ENCODE data around the gene RAD51B. TPM values are rescaled to one million over a fixed set of nuclear protein-coding genes. Genes with fewer than 3 reads are reported as not detected.
A peak's percentile ranks its signal among the peaks of the same experiment; 100 is the strongest.

The RAD51B gene
- total and polyA plus RNA-seq, 3 donors from 2014 or later: 5.5 to 22.5 (median 19.1) TPM

- H3K9me3 ChIP-seq: no peaks in the 10 kb centered on the region
Measured at GRCh38 chr14:68222154-68222553, 402.6 kb downstream of the RAD51B start.

GRCh38 chr14:68222726-68223125 is 403.1 kb downstream of the RAD51B start:
- Histone ChIP-seq H3K27ac (no peak overlapping the region), H3K36me3 (ENCODE audit: low read depth, missing control alignments) (no peaks in the 10 kb centered on the region), H3K27me3 (no peaks in the 10 kb centered on the region), H3K9me3 (no peaks in the 10 kb centered on the region), H3K4me1 (peaks cover 3% of the 10 kb centered on the region), H3K4me3 (no peak overlapping the region)
- intact Hi-C loops (cut with DNase I; ENCODE audit: low total_unique reads): no loop called here
- WGBS, 2 donors: 91 to 93% methylated on average over 3 of the region's 3 CpGs
- TF ChIP-seq POLR2A (IDR thresholded peaks at IDR 0.05) (no peak), CTCF (IDR thresholded peaks at IDR 0.05) (no peak)
- no peak for DNase-seq

More at GRCh38 chr14:68222154-68222553, 402.6 kb downstream of the RAD51B start:
- 93 to 97% methylated on average over 4 of the region's 4 CpGs for WGBS, 2 donors
- no peak overlapping the region for H3K27ac ChIP-seq
- TF ChIP-seq CTCF (IDR thresholded peaks at IDR 0.05): no peak
- TF ChIP-seq POLR2A (IDR thresholded peaks at IDR 0.05): no peak
- H3K36me3 ChIP-seq (ENCODE audit: low read depth, missing control alignments): no peaks in the 10 kb centered on the region
- H3K4me3 ChIP-seq: no peak overlapping the region
- DNase-seq: no peak
- intact Hi-C loops (cut with DNase I; ENCODE audit: low total_unique reads): no loop called here
- H3K4me1 ChIP-seq: peaks cover 3% of the 10 kb centered on the region
- no peaks in the 10 kb centered on the region for H3K27me3 ChIP-seq

GRCh38 chr14:68223631-68224030 is 404.1 kb downstream of the RAD51B start:
- Histone ChIP-seq H3K4me3 (no peak overlapping the region), H3K9me3 (no peaks in the 10 kb centered on the region), H3K4me1 (peaks cover 3% of the 10 kb centered on the region), H3K36me3 (ENCODE audit: low read depth, missing control alignments) (no peaks in the 10 kb centered on the region), H3K27me3 (no peaks in the 10 kb centered on the region), H3K27ac (peak overlapping the region in 1 of 2 donors; percentile 22)
- DNase-seq: no peak
- intact Hi-C loops (cut with DNase I; ENCODE audit: low total_unique reads): no loop called here
- TF ChIP-seq POLR2A (IDR thresholded peaks at IDR 0.05): no peak
- TF ChIP-seq CTCF (IDR thresholded peaks at IDR 0.05): no peak

GRCh38 chr14:68225321-68225720 is 405.7 kb downstream of the RAD51B start:
- no peak for TF ChIP-seq POLR2A (IDR thresholded peaks at IDR 0.05)
- no peak for TF ChIP-seq CTCF (IDR thresholded peaks at IDR 0.05)
- intact Hi-C loops (cut with DNase I; ENCODE audit: low total_unique reads): no loop called here
- Histone ChIP-seq H3K27ac (no peak overlapping the region), H3K4me3 (no peak overlapping the region), H3K9me3 (no peaks in the 10 kb centered on the region), H3K27me3 (no peaks in the 10 kb centered on the region), H3K4me1 (peaks cover 3% of the 10 kb centered on the region), H3K36me3 (ENCODE audit: low read depth, missing control alignments) (no peaks in the 10 kb centered on the region)
- 65 to 76% methylated on average over 2 of the region's 2 CpGs for WGBS, 2 donors
- DNase-seq: no peak

GRCh38 chr14:68226523-68226922 is 406.9 kb downstream of the RAD51B start:
- Histone ChIP-seq H3K4me1 (peaks cover 3% of the 10 kb centered on the region), H3K4me3 (no peak overlapping the region), H3K9me3 (no peaks in the 10 kb centered on the region), H3K36me3 (ENCODE audit: low read depth, missing control alignments) (no peaks in the 10 kb centered on the region), H3K27ac (no peak overlapping the region), H3K27me3 (no peaks in the 10 kb centered on the region)
- DNase-seq: no peak
- TF ChIP-seq CTCF (IDR thresholded peaks at IDR 0.05): no peak
- TF ChIP-seq POLR2A (IDR thresholded peaks at IDR 0.05): no peak
- 94 to 99% methylated on average over 4 of the region's 4 CpGs for WGBS, 2 donors
- intact Hi-C loops (cut with DNase I; ENCODE audit: low total_unique reads): no loop called here
